ENCODE results near the gene VWC2L.

DNA sequence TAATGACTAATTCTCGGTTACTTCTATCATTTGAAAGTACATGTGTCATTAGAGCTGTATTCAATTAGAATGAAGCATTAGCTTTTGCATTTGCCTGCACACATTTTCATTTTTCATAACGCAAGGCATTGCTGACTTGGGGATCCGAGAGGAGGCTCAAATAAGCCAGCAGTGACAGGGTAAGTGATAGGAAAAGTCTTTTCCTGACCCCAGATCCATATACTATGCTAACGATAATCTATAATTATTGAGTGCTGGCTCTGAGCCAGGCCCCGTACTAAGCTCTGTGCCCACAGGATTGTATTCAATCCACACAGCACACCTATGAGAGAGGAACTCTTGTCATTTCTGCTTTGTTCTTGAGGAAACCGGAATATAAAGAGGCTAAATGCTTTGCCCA lies 168.2 kb downstream of the VWC2L start:
- TF ChIP-seq, protein P1, sequence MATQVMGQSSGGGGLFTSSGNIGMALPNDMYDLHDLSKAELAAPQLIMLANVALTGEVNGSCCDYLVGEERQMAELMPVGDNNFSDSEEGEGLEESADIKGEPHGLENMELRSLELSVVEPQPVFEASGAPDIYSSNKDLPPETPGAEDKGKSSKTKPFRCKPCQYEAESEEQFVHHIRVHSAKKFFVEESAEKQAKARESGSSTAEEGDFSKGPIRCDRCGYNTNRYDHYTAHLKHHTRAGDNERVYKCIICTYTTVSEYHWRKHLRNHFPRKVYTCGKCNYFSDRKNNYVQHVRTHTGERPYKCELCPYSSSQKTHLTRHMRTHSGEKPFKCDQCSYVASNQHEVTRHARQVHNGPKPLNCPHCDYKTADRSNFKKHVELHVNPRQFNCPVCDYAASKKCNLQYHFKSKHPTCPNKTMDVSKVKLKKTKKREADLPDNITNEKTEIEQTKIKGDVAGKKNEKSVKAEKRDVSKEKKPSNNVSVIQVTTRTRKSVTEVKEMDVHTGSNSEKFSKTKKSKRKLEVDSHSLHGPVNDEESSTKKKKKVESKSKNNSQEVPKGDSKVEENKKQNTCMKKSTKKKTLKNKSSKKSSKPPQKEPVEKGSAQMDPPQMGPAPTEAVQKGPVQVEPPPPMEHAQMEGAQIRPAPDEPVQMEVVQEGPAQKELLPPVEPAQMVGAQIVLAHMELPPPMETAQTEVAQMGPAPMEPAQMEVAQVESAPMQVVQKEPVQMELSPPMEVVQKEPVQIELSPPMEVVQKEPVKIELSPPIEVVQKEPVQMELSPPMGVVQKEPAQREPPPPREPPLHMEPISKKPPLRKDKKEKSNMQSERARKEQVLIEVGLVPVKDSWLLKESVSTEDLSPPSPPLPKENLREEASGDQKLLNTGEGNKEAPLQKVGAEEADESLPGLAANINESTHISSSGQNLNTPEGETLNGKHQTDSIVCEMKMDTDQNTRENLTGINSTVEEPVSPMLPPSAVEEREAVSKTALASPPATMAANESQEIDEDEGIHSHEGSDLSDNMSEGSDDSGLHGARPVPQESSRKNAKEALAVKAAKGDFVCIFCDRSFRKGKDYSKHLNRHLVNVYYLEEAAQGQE (IDR thresholded peaks at IDR 0.05; ENCODE audit: insufficient read depth in 1 of 2, low read depth in 2 of 2, low read length in 2 of 2): no peak
- TF ChIP-seq POLR2AphosphoS5 (IDR thresholded peaks at IDR 0.05; ENCODE audit: low read depth, low read length): no peak
- no peak for TF ChIP-seq FOXP2 (optimal IDR thresholded peaks at IDR 0.05; ENCODE audit: borderline replicate concordance, extremely low read depth, extremely low read length, insufficient read depth)
